IPS DF 19.7 (cell line): Measurements from ENCODE around the gene NKX6-2.
"Not testable (repeated sequence)": the region's sequence is repeated elsewhere in the genome, so short reads cannot be mapped to it uniquely, and the experiment has no call there.

Experiments
- DNase-seq: peaks from one replicate; pipeline ENCODE4 v3.0.0-alpha.2; 2013; ENCODE audit warnings: low read depth, low spot score

NKX6-2 gene

DNA sequence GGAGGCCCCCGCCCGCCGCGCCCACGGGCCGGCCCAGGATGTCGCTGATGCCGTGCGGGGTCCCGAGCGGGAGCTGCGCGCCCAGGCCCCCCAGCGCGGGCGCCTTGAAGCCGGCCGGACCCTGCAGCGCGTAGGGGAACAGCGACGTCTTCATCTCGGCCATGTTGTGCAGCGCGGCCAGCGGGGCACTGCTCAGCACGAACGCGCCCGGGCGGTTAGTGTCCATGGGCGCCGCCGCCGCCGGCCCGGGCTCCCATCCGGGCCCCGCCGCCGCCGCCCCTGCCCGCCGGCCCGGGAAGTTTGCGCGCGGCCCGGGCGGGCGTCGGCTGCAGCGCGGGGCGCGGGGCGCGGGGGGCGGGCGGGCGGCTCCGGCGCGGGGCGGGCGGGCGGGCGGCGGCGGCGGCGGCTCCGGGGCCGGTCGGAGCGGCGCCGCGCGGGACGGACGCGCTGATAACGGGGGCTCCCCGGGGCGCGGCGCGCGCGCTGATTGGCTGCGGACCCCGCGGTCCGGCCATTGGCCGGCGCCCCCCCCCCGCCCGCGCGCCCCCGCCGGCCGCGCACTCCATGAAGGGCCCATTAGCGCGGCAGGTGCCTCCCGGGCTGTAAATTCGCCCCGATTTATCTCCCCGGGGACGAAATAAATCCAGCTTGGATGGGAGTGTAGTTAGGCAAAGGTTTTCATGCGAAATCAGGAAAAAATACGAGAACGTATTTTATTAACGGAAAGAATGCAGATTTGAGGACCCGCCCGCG lies at the start of gene NKX6-2:
Gene NKX6-2 (minus strand): TSS at position 425 of the 753 bp plus-strand sequence. CDS start 199 bp downstream, at position 226.
- no peak for DNase-seq

DNA sequence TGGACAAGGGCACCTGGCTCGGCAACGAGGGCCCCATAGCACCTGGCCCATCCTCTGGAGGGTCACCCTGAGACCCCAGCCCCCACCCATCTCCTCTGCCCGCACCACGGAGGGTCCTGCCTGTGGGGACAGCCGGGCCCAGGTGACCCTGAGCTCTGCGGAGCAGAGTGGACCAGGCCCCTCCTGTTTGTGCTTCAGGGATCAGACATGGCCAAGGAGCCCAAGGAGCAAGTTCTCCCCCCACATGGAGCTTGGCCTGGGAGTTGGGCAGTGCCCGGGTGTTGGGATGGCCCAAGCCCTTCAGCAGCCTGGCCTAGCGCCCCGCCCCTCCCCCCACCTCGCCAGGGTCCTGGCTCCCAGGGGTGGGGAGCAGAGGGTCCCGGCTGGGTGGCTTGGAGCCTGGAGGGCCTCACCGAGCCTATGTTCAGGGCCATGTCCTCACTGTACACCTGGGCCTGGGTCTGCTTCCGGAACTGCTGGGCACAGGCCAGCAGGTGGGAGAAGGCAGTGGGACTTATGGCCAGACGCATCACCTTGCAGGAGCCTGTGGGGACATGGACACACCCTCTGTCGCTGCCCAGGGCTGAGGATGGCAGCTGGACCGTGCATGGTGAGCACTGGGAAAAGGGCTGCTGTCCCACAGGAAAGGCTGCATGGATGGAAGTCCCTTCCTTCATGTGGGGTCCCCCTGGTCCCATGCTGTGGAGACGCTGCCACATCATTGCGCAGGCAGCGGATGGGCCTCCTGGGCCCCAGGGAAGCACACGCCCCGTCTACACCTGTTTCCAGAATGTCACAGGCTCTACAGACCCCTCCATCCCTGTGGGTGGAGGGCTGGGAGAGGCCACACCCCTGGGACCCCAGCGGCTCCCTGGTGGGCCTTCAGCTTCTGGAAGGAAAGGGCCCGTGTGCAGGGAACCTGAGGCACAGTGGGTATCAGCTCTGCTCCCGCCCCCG lies 49.2 kb upstream of the NKX6-2 start:
- no peak for DNase-seq

DNA sequence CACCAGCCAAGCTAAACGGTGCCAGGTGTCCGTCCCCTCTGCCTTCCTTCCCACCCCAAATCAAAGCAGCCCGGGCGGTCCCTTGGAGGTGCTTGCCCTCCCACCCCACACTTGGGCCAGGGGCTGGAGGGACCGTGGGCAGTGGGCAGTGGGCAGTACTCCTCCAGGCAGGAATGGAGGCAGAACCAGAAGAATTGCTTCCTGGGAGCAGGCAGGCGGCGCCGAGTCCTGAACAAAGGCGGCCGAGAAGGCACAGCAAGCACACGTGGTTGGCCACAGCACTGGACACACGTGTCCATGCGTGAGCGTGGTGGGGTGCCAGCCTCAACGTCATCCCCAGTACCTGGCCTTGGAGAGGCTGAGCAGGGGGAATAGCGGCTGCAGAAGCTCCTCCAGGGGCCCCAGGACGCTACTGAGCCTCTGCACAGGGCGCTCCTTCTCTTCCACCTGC lies 48.4 kb upstream of the NKX6-2 start:
- no peak for DNase-seq

DNA sequence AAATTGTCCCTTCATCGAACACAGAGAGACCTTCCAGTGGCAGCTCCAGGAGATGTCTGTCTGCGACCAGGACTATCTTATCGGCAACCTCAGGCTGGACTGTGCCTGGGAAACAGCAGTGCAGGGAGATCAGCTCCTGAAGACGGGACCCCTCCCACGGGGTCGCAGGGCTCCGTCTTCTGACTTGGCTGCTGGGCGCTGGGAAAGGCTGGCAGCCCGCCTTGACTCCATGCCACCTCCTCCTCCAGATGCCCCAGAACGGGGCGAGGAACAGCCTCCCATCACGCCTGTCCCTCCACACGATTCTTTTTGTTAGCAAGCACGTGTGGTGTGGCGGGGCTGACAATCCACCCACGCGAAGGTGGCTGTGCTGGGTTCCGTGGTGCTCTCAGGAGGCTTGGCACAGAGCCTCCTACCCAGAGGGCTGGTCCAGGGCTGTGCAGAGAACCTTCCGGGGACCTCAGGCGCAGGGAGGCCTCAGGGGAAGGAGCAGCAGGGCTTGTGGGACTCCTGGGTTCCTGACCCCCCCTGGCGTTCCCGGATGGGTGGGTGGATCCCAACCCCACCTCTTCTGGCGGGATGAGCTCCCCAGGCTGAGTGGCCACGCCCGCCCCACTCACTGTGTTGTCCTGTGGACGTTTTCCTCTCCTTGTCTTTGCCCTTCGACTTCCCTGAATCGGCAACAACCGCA lies 47.6 kb upstream of the NKX6-2 start:
- DNase-seq: no peak

DNA sequence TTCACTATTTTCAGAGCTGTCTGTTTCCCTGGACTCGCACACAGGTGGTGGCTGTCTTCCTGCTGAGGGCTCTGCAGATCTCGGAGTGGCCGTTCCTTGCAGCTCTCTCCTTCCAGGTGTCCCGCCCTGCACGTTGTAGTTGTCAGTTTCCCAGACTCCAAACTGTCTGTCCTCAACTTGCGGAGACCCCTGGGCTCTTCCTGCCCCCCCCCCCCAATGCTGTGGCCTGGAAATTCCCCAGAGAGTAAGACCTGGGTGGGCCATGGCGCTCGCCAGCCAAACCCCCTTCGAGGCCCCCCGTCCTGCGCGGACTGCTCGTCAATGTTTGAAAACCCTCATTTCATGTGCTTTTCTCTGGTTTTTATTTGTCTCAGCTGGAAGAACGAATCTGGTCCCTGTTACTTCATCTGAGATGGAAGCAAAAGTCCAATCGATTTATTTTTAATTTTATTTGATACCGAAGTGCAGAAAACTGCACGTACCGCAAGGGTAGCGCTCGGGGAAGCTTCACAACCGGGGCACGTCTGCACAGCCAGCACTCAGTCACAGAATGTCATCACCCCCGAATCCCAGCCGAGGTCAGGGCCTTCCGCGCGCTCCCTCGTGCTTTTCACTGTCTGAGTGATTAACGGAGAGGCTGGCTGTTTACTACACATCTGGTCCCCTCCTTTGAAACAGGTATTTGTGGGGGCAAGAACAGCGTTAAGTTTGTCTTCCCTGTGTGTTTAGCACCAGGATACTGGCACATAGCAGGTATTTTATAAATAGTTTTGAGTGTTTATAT lies 46.4 kb upstream of the NKX6-2 start:
- no peak for DNase-seq

DNA sequence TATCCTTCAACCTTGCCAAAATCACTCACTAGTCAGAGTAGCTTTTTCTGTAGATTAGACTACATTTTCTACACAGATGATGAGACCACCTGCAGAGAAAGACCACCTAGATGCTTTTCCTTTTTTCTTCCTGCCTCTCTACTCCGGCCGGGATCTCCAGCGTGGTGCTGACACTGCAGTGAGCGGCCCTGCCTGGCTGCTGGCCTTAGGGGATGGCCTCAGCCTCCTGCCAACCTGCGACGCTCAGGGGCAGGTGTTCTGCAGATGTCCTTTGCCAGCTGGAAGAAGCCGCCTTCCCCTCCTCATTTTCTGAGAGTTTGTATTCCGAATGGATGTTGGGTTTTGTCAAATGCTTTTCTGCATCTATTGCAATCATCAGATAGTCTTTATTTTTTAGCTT lies 43.5 kb upstream of the NKX6-2 start:
- DNase-seq: no peak

DNA sequence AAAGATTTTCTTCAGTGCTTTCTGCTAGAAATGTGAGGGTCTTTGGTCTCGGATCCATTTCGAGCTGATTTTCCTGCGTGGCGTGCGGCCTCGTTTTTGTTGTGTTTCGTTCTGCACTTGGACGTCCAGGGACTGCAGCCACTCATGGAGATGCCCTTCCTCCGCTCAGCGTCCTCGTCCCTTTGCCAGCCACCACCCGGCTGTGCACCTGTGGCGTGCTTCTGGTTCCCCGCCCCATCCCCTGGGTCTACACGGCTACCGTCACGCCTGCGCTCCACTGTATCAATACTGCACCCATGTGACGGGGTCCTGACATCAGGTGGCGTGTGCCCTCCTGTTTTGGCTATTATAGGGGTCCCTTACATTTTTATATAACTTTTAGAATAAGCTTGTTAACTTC lies 42.7 kb upstream of the NKX6-2 start:
- no peak for DNase-seq

DNA sequence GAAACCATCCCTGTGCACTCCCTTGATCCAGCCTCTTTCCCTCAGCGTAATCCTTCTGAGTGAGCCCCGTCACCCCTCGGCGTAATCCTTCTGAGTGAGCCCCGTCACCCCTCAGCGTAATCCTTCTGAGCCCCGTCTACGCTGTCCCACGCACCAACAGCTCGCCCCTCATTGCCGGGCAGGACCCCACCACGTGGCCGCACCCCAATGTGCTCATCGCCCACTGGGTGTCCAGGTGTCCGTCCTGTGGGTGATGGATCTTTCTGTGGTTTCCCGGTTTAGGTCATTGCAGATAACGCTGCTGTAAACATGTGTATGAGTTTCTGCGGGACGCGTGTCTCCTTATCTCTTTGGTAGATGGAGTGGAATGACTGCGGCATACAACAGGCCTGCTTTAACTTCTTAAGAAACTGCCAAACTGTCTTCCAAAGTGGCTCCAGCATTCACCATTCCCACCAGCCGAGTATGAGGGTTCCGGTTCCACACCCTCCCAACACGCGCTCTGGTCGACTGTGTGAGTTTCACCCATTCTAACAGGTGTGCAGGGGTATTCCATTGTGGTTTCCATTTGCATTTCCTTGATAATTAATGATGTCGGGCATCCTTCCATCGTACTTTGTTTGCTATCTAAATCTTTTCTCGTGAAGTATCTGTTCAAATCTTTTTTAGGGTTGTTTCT lies 42.1 kb upstream of the NKX6-2 start:
- DNase-seq: no peak

DNA sequence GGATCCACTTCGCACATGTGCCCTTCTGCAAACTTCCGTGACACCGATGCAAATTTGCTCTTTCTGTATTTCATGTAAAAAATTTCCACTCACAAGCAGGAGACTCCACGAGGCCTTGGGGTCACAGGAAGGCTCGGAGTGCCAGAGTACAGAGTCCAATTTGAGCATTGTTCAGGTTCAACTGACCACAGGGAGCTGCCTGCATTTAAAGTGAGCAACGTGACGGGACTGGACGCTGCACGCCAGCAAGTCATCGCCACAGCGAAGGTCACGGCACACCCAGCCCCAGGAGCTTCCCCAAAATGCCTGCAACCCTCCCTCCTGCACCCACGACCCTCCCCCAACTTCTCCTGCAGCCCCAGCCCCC lies 41.5 kb upstream of the NKX6-2 start:
- no peak for DNase-seq

DNA sequence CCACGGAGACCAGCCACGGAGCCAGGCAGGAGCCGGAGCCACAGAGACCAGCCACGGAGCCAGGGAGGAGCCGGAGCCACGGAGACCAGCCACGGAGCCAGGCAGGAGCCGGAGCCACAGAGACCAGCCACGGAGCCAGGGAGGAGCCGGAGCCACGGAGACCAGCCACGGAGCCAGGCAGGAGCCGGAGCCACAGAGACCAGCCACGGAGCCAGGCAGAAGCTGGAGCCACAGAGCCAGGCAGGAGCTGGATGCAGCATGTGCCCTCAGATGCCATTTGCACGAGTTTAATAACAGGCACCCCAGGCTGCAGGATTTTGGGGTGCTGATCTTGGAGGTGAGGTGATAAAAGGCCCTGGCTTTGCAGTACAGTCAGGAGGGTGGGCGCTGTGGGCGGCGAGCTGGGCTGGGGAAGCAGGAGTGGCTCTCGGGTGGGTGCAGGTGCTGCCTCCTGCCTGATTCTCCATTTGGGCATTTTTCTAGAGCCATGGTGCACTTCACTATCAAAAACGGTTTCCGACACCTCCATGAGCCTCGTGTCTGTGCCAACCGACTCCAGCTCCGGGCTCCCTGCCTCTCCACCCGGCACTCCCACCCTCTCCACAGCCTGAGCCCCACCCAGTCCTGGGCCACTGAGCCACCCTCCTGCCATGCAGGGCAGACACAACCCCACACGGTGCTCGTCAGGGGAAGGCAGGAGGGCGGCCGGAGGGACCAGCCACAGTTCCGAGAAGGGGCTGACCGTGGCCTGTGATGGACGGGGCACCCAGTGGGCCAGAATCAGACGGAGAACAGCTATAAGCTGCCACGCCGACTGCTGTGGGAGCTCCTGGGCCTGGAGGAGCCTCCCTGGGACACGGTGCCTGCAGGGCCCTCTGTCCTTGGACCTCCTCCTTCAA lies 40.8 kb upstream of the NKX6-2 start:
- no peak for DNase-seq

DNA sequence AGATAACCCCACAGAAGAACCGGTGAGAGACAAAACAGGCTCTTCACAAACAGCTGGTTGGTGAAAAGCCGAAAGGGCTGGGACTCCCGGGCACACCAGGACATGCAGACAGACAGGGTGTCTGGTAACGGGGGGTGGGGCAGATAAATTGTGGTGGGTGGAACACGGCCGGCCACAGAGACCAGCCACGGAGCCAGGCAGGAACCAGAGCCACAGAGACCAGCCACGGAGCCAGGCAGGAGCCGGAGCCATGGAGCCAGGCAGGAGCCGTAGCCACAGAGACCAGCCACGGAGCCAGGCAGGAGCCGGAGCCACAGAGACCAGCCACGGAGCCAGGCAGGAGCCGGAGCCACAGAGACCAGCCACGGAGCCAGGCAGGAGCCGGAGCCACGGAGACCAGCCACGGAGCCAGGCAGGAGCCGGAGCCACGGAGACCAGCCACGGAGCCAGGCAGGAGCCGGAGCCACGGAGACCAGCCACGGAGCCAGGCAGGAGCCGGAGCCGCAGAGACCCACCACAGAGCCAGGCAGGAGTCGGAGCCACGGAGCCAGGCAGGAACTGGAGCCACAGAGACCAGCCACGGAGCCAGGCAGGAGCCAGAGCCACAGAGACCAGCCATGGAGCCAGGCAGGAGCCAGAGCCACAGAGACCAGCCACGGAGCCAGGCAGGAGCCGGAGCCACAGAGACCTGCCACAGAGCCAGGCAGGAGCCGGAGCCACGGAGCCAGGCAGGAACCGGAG lies 40.0 kb upstream of the NKX6-2 start:
- DNase-seq: not testable (repeated sequence)

DNA sequence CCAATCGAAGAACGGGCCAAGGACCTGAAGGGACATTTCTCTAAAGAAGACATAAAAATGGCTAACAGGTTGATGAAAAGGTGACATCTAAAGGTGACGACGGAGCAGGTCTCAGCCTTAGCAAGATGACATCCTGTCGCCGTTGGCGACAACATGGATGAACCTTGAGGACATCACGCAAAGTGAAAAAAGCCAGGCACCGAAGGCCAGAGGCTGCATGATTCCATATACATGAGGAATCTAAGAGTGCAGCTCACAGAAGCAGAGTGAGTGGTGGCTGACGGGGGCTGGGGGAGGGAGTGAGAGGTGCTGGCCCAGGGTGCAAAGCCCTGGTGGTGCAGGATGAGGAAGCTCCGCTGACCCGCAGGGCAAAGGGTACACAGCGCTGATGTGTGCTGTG lies 34.1 kb upstream of the NKX6-2 start:
- DNase-seq: no peak

DNA sequence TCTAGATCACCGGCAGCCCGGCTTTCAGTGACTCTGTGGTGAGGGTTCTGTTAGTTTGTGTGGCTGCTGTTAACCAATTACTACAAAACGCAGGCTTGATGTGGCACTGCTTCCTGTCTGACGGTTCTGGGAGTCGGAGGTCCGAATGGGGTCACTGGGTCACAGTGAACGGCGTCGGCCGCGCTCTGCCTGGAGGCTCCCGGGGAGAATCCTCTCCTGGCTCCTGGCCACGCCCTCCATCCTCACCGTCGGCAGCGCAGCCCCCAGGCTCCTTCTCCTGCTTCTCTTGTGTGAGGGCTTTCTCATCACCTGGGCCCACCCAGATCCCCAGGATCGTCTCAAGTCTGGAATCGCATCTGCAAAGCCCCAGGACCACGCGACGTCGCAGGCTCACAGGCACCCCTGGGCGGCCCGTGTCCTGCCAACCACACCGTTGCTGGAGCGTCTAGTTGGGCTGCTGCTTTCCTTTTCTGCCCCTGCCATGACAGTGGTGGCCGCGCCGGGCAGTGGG lies 31.8 kb upstream of the NKX6-2 start:
- DNase-seq: no peak

DNA sequence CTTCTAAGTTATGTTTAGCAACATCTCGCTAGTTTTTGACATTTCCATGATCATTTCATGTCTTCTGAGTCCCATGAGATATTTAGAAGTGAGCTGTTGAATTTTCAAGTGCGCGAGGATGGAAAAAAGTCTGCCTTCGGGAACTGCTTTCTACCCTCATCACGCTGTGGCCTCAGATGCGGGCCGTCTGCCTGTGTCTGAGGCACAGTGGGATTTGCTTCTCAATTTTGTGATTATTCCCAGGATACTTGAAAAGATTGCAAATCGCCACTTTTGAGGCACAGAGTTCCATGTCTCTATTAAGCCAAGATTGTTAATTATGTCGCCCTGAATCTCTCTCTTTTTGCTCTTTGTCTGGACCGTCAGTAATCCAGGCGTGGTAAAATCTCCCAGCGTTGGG lies 30.8 kb upstream of the NKX6-2 start:
- DNase-seq: no peak

DNA sequence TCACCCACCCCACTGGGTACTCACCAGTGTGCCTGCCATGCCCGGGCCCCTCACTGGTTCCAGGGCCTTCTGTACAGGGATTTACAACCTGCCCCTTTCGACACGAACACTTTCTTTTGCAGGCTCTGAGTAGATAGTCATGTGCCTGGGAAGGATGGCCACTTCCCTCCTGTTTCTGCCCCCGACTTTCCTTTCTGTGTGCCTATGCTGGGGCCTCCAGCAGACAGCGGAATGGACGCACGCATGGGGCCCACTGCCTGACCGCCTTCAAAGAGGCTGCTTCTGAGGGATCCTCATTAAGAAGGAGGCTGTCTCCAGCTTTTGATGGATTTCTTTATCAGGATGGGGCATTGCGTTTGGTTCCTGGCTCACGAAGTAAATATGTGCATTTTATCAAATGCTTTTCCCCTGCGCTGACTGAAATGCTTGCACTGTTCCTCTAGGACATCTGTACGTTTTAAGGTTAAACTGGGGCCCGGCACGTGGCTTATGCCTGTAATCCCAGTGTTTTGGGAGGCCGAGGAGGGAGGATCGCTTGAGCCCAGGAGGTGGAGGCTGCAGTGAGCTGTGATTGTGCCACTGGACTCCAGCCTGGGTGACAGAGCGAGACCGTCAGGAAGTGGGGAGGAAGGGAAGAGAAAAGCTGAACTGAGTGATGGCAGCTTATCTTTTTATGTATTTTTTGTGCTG lies 29.4 kb upstream of the NKX6-2 start:
- no peak for DNase-seq

DNA sequence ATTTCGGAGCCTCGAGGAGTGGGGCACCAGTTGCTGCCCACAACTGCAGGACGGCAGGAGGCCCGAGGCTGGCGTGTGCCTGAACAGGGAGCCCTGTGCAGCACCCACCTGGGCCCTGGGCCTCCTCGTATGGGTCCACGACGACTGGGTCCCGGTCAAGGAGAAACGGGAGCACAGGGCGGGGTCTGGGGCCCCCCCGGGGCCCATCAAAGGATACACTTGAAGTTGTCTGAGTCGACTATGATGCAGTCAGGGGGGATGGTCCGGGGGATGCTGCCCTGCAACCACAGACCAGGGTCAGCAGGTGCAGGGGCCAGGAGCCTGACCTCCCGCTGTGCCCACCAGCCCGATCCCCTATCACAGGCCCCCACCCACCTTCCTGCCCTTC lies 28.5 kb upstream of the NKX6-2 start:
- no peak for DNase-seq

DNA sequence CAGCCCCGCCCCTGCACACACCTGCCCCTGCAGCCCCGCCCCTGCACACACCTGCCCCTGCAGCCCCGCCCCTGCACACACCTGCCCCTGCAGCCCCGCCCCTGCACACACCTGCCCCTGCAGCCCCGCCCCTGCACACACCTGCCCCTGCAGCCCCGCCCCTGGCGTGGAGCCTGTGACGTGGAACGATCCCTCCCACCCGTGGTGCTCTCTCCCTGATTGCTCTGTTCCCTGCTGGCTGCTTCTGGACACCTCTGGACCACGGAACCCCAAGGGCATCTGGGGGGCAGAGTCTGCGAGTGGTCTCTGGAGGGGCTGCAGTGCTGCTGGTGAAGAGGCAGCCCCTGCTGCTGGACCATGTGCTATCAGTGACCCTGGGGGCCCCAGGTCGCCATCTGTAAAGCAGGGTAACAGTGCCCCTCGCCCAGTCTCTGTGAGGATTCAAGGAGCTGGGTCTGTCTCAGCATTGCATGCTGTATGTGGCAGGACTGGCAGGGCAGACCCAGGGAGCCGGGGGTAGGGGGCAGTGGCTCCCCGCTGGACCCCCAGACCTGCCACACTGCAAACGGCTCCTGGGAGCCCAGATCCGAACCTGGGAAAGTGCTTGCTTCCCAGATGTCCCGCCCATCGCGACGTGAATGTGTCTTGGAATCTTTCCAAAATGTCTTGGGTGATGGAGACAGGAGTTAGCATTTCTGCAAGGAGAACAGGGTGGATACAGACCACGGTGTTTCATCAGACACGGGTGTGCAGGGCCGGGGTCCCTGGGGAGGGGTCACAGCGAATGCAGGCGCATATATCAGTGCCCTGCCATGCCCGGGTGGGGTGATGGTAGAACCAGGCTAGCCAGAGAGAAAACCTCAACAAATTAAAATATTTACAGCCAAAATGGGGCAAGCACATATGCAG lies 27.9 kb upstream of the NKX6-2 start:
- no peak for DNase-seq
